Activated naive CD8-positive, alpha-beta T cell treated with anti-CD3 and anti-CD28 coated beads, Interleukin-2, amount 50 U/mL, for 16 hours (primary cell): Measurements from ENCODE around the gene TCF7L2.

Source experiments
- DNase-seq: peaks from one replicate; pipeline ENCODE4 v3.0.0-alpha.2; 2020; ENCODE audit warnings: low read depth, low spot score

Gene TCF7L2

DNA sequence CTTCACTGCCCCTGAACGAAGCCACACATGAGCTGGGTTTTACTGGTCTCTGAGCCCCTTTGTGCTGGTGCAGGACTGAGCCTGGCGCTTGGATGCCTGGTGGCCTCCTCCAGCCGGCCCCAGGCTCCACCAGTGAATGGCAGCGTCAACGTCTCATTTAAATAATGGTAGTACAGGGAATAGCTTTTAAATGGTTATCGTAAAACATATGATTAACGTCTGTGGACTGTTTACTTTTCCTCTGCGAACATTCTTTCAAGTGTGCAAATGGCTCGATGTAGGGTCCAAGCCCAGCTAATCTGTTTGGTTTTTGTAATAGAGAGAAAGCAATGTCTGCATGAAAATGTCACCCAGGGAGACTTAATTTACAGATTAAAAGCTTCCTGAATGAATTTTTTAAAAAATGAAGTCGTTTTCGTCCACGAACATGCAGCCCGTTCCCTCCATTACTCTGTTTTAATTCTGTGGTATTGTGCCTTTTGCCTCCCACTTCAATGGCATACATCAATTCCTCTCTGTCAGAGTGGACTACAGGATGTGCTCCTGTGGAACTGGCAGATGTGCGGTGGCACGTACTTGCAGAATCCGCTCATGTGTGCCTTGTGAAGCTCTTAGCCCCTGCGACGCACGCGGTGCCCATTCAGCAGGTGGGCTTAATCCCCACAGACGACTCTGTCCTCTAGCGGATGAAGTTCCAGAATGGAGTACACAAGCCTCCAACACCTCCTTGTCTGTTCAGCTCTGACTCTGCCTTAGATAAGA, 192.7 kb downstream of the TCF7L2 start:
- DNase-seq, result no peak

GRCh38 chr10:113144576-113144975, 194.5 kb downstream of the TCF7L2 start:
- no peak for DNase-seq

DNA sequence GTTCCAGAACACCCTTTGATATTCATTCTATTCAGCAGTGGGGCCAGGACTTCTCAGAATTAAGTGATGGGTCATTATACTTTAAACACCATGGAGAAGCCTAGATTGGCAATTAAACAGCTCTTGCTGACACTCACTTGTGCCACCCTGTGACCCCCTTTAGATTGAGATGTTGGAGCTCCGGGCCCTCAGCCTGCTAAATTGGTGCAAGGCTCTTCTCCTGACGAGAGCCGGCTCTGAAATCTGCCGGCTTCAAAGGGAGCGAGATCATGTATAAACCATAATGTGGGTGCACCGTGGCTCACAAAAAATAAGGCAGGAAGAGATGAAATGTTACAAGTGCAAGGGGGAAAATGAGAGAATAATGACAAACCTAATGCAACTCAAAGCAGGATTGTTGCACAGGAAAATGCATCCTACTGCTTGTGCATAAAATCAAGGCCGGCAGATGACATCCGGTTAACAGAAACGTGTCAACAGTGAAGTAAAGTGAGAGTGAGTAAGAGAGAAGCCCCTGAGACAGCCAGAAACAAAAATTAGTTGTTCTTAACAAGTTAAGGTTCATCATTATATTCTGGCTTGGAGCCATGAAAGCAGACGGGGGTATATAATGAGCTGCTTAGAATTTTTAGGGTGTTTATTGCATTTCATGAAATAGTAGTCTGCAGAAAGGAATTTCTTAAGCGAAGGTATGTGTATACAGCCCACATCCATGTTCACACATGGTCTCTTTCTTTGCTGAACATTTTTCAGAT, 198.2 kb downstream of the TCF7L2 start:
- DNase-seq, result no peak

- no peak for DNase-seq
These were observed 198.9 kb downstream of the TCF7L2 start for GRCh38 chr10:113148901-113149300.

DNA sequence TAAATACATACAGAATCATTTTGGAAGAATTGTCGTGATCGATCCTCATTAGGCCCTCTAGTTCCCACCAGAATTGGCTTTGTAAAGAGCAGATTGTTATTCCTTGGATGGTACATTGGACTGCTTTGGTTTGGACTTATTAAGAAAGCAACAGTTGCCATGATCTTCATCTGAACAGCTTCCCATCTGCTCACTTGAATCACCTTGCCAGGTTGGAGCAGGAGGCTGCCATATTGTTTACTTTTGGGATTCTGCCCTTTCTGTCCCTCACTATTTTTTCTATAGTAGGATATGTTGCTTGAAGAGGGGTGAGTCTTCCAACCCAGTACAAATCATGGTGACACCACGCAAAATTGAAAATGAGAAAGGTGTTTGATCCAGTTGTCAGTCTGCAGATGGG, 199.6 kb downstream of the TCF7L2 start:
- no peak for DNase-seq

DNA sequence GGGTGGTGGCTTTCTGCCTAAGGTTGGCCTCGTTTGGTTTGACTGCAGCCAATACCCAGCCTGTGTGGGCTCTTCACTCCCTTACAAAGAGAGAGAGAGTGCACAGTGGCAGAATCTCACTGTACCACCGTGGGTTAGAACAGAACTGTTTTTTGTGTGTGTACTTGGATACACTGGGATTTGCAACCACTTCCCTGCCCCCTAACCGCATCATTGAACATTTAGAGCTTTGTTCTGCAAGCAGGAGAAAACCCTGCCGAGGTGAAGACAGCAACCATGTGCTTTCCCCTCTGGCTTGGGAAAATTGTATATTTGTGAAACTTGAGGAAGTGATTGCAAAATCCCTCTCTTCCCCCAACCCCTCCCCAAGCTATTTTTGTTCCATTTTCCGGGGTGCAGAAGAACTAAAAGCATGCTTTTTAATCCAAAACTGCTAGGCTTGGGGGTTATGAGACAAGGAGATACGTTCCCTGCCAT, 201.2 kb downstream of the TCF7L2 start:
- DNase-seq, result no peak

DNA sequence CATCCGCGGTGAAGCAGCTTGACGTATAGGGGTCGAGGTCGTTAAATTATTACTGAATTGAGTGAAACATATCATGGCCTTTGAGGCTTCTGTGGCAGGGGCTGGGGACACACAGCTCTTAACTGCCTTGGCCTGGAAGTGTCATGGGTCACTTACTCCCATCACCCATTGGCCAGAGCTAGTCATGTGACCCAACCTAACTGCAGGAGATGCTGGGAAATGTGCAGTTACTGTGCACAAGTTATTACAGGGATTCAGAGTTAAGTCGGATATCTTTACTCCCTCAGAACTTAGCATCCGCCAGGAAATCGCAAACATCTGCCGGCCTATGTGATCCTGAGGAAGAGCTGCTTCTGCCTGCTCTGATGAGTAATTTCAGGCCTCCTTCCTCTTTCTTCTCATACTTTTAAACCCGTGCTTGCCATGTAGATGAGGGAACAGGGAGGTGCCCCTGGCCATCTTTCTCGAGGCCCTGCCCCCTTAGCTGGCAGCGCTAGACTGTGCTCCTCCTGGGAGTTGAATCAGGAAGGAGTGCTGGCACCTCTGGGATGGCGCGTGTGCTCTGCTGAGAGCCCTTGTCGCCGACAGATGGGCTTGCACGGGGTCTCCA, 203.6 kb downstream of the TCF7L2 start:
- no peak for DNase-seq

GRCh38 chr10:113157441-113157840, 207.4 kb downstream of the TCF7L2 start:
- DNase-seq, result no peak

DNA sequence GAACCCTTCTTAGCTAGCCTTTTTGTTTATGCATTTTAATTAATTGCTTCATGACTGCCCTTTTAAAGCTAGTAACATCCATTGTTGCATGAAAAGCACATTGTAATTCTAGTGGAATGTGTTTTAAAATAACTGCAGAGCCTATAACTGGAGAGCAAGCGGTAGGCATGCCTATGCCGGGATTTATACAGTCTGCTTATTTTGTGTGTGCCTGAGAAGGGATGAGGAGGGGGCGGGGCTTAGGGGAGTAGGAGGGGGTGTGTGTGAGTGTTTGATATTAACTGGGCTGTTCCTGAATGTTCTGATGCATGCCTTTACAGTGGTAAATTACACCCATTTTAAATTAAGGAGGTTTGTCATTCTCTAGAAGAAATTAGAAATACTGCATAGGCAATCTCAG, 208.1 kb downstream of the TCF7L2 start:
- DNase-seq, result no peak

GRCh38 chr10:113159563-113159962, 209.5 kb downstream of the TCF7L2 start:
- DNase-seq, result no peak

GRCh38 chr10:113160641-113161040, 210.6 kb downstream of the TCF7L2 start:
- no peak for DNase-seq

- DNase-seq, result no peak
These were observed 211.0 kb downstream of the TCF7L2 start for GRCh38 chr10:113161066-113161465.

- DNase-seq, result no peak
These were observed 212.9 kb downstream of the TCF7L2 start for GRCh38 chr10:113162960-113163359.

DNA sequence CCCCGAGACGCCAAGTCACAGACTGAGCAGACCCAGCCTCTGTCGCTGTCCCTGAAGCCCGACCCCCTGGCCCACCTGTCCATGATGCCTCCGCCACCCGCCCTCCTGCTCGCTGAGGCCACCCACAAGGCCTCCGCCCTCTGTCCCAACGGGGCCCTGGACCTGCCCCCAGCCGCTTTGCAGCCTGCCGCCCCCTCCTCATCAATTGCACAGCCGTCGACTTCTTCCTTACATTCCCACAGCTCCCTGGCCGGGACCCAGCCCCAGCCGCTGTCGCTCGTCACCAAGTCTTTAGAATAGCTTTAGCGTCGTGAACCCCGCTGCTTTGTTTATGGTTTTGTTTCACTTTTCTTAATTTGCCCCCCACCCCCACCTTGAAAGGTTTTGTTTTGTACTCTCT, 215.6 kb downstream of the TCF7L2 start:
- no peak for DNase-seq

- no peak for DNase-seq
These were observed 217.7 kb downstream of the TCF7L2 start for GRCh38 chr10:113167702-113168101.

DNA sequence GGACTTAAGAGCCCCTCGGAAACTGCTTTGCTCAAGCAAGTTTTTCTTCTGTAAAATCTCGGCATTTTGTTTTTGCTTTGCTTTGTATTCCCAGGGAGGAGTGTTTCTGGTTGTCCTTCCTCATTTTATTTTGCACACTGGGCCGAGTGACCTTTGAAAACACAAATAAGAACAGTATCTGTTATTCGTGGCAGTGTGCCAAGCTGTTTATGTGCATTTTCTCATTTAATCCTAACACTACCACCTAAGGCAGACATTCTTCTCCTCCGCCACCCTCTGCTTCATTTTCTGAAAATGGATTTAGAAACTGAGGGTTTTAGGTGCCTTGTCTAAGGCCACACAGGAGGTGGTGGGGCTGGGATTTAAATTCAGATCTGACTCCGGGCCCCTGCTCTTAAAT, 218.5 kb downstream of the TCF7L2 start:
- no peak for DNase-seq

GRCh38 chr10:113169111-113169510, 219.1 kb downstream of the TCF7L2 start:
- no peak for DNase-seq

GRCh38 chr10:113169853-113170460, 219.9 kb downstream of the TCF7L2 start:
- DNase-seq, result no peak

GRCh38 chr10:113171662-113172061, 221.6 kb downstream of the TCF7L2 start:
- DNase-seq, result no peak

DNA sequence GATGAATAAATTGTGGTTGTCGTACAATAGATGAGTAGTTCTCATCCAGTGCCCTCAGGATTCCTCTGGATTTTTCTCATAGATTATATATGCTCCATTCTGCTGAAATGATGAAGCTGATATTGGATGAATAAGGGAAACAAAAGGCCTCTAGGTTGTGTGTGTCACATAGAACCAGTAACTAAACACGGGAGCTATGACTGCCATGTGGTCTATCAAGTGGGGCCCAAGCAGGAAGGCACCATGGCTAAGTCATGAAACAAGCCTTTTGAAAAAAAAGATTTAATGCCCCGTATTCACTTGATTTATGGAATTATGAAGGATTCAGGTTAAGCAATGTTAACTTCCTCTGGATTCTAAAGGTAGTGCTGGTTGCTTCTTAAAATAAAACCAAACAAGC, 225.1 kb downstream of the TCF7L2 start:
- DNase-seq, result no peak

- DNase-seq, result no peak
These were observed 226.0 kb downstream of the TCF7L2 start for GRCh38 chr10:113175756-113176651.
